Erythroblast (primary cell): ENCODE measurements around the gene ZSCAN25.
"Not testable (repeated sequence)": the region's sequence is repeated elsewhere in the genome, so short reads cannot be mapped to it uniquely, and the experiment has no call there.

Experiments
- GATA1 ChIP-seq: IDR thresholded peaks from 2 replicates; pipeline ENCODE4 v1.6.1; 2011; ENCODE audit warnings: low read depth, mild to moderate bottlenecking, control low read depth, low read length, moderate library complexity
- POLR2A ChIP-seq: IDR thresholded peaks from 2 replicates; pipeline ENCODE4 v1.6.1; 2011; ENCODE audit warnings: mild to moderate bottlenecking, low read length

DNA sequence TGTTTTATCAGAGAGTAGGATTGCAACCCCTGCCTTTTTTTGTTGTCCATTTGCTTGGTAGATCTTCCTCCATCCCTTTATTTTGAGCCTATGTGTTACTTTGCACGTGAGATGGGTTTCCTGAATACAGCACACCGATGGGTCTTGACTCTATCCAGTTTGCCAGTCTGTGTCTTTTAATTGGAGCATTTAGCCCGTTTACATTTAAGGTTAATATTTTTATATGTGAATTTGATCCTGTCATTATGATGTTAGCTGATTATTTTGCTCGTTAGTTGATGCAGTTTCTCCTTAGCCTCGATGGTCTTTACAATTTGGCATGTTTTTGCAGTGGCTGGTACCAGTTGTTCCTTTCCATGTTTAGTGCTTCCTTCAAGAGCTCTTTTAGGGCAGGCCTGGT is 41.1 kb downstream of the ZSCAN25 start:
- TF ChIP-seq POLR2A, GATA1: not testable (repeated sequence)
